Activated CD8-positive, alpha-beta T cell treated with anti-CD3 and anti-CD28 coated beads for 36 hours (primary cell): Measurements from ENCODE around the gene SSTR5. TPM values are rescaled to one million over a fixed set of nuclear protein-coding genes. Genes with fewer than 3 reads are reported as not detected.

ENCODE experiments used
- ATAC-seq: fragments of 200-7000 bp; cut with Tn5 transposase; one replicate; pipeline ENCODE4 v1.10.0; 2021; ENCODE audit warnings: mild to moderate bottlenecking, moderate library complexity
- CTCF ChIA-PET: fragments of 350-600 bp; sonication (Branson Sonifier 250); formaldehyde crosslinking; loops from one replicate; lab custom pipeline; 2021; ENCODE audit warnings: antibody characterized with exemption; lab: Charles Lee
- POLR2A ChIA-PET: fragments of 350-600 bp; sonication (Branson Sonifier 250); formaldehyde crosslinking; loops from one replicate; lab custom pipeline; 2021; ENCODE audit warnings: antibody characterized with exemption; lab: Charles Lee
- DNase-seq: peaks from one replicate; pipeline ENCODE4 v3.0.0-alpha.2; 2020
- H3K27ac Mint-ChIP-seq: one replicate; pipeline ENCODE4 v1.8.0; 2021; ENCODE audit warnings: mild to moderate bottlenecking, mixed read lengths
- H3K27me3 Mint-ChIP-seq: one replicate; pipeline ENCODE4 v1.8.0; 2021; ENCODE audit warnings: mixed read lengths
- H3K36me3 Mint-ChIP-seq: one replicate; pipeline ENCODE4 v1.8.0; 2021; ENCODE audit warnings: low read depth, mixed read lengths
- H3K4me1 Mint-ChIP-seq: one replicate; pipeline ENCODE4 v1.8.0; 2021; ENCODE audit warnings: low read depth, mixed read lengths
- H3K4me3 Mint-ChIP-seq: one replicate; pipeline ENCODE4 v1.8.0; 2021; ENCODE audit warnings: mild to moderate bottlenecking, moderate library complexity, mixed read lengths
- H3K9me3 Mint-ChIP-seq: one replicate; pipeline ENCODE4 v1.8.0; 2021; ENCODE audit warnings: mixed read lengths
- CTCF ChIP-seq: fragments of 200-600 bp; IDR thresholded peaks from one replicate; pipeline ENCODE4 v1.8.0; 2022; ENCODE audit warnings: antibody characterized with exemption, mild to moderate bottlenecking
- intact Hi-C: fragments of 100-400 bp; cut with micrococcal nuclease; formaldehyde crosslinking; loops from one replicate; pipeline ENCODE4 v1.10.0; 2022
- total RNA-seq, 2 experiments: library from RNA; stranded (reverse); gene quantifications; one replicate each; pipeline ENCODE4 v1.2.3, GENCODE V29; 2021

The SSTR5 gene
- total RNA-seq, 2 experiments from 2014 or later: not detected

- CTCF ChIA-PET: no interaction called here
- intact Hi-C loops: no loop called here
- H3K4me3 Mint-ChIP-seq: no peak overlapping the region
- ATAC-seq: no peak
- no peak for DNase-seq
- no peaks in the 10 kb centered on the region for H3K4me1 Mint-ChIP-seq
- no peak overlapping the region for H3K27ac Mint-ChIP-seq
- H3K36me3 Mint-ChIP-seq: no peaks in the 10 kb centered on the region
- no peaks in the 10 kb centered on the region for H3K9me3 Mint-ChIP-seq
- no peak for TF ChIP-seq CTCF
- POLR2A ChIA-PET: no interaction called here
- peaks cover 2% of the 10 kb centered on the region for H3K27me3 Mint-ChIP-seq
Observed at GRCh38 chr16:1036166-1036565, 36.4 kb upstream of the SSTR5 start.

- POLR2A ChIA-PET: no interaction called here
- intact Hi-C loops: no loop called here
- peaks cover 2% of the 10 kb centered on the region for H3K27me3 Mint-ChIP-seq
Observed at GRCh38 chr16:1036726-1037393, 35.7 kb upstream of the SSTR5 start.

GRCh38 chr16:1037394-1038257 is 34.9 kb upstream of the SSTR5 start:
- POLR2A ChIA-PET: no interaction called here
- Mint-ChIP-seq H3K4me3 (no peak overlapping the region), H3K27me3 (peaks cover 2% of the 10 kb centered on the region), H3K27ac (no peak overlapping the region), H3K4me1 (no peaks in the 10 kb centered on the region), H3K9me3 (peaks cover 3% of the 10 kb centered on the region), H3K36me3 (no peaks in the 10 kb centered on the region)
- no peak for DNase-seq
- no peak for ATAC-seq
- TF ChIP-seq CTCF: no peak
- intact Hi-C loops: no loop called here
- CTCF ChIA-PET: no interaction called here

More at GRCh38 chr16:1036726-1037393, 35.7 kb upstream of the SSTR5 start:
- no peaks in the 10 kb centered on the region for H3K4me1 Mint-ChIP-seq
- TF ChIP-seq CTCF: no peak
- DNase-seq: no peak
- no peak overlapping the region for H3K27ac Mint-ChIP-seq
- no peaks in the 10 kb centered on the region for H3K9me3 Mint-ChIP-seq
- no peak overlapping the region for H3K4me3 Mint-ChIP-seq
- CTCF ChIA-PET: no interaction called here
- peak; percentile 45 for ATAC-seq
- H3K36me3 Mint-ChIP-seq: no peaks in the 10 kb centered on the region

- no peaks in the 10 kb centered on the region for H3K36me3 Mint-ChIP-seq
- DNase-seq (no peak), ATAC-seq (no peak)
- CTCF ChIA-PET: interaction anchor here (1.1 kb wide), 1 partner anchor 18 kb away, joined by 3 read pairs; no protein-coding TSS in a partner anchor
- H3K27me3 Mint-ChIP-seq: peaks cover 2% of the 10 kb centered on the region
- intact Hi-C loops: no loop called here
- no peak for TF ChIP-seq CTCF
- no peaks in the 10 kb centered on the region for H3K4me1 Mint-ChIP-seq
- H3K27ac Mint-ChIP-seq: no peak overlapping the region
- POLR2A ChIA-PET: interaction anchor here (0.9 kb wide), 1 partner anchor 53 kb away, joined by 3 read pairs; no protein-coding TSS in a partner anchor
- peaks cover 3% of the 10 kb centered on the region for H3K9me3 Mint-ChIP-seq
- H3K4me3 Mint-ChIP-seq: no peak overlapping the region
Observed at GRCh38 chr16:1038932-1039331, 33.6 kb upstream of the SSTR5 start.

GRCh38 chr16:1039762-1040161 is 32.8 kb upstream of the SSTR5 start:
- no peak overlapping the region for H3K4me3 Mint-ChIP-seq
- no peak for TF ChIP-seq CTCF
- intact Hi-C loops: no loop called here
- ChIA-PET CTCF (interaction anchor here (1.6 kb wide), 1 partner anchor 18 kb away, joined by 9 read pairs; no protein-coding TSS in a partner anchor), POLR2A (interaction anchor here (0.9 kb wide), 1 partner anchor 54 kb away, joined by 3 read pairs; no protein-coding TSS in a partner anchor)
- DNase-seq (no peak), ATAC-seq (no peak)
- H3K36me3 Mint-ChIP-seq: no peaks in the 10 kb centered on the region
- no peaks in the 10 kb centered on the region for H3K4me1 Mint-ChIP-seq
- H3K9me3 Mint-ChIP-seq: peaks cover 3% of the 10 kb centered on the region
- H3K27ac Mint-ChIP-seq: no peak overlapping the region
- H3K27me3 Mint-ChIP-seq: peaks cover 2% of the 10 kb centered on the region
